T-helper 2 cell treated with Interferon-gamma antibody and Interleukin-4, amounts not matched to agents 100 ng/mL and 5 ng/mL, for 36 hours (primary cell): ENCODE results near the gene BEAN1. TPM values are rescaled to one million over a fixed set of nuclear protein-coding genes. Genes with fewer than 3 reads are reported as not detected.

Experiments
- intact Hi-C: fragments of 100-400 bp; cut with micrococcal nuclease; formaldehyde crosslinking; loops from one replicate; pipeline ENCODE4 v1.15.1; 2023
- total RNA-seq: library from RNA; stranded (reverse); gene quantifications from 2 replicates; pipeline ENCODE4 v1.2.3, GENCODE V29; 2022

BEAN1 gene
- total RNA-seq, 1 donor from 2014 or later = not detected

- intact Hi-C loops = loop anchor here (5.0 kb wide), 1 partner anchor 353 kb away; no protein-coding TSS in a partner anchor
These were observed 92.6 kb downstream of the BEAN1 start for GRCh38 chr16:66519482-66520373.

- intact Hi-C loops = loop anchor here (5.0 kb wide), 1 partner anchor 352 kb away; no protein-coding TSS in a partner anchor
These were observed 93.5 kb downstream of the BEAN1 start for GRCh38 chr16:66520406-66521170.

DNA sequence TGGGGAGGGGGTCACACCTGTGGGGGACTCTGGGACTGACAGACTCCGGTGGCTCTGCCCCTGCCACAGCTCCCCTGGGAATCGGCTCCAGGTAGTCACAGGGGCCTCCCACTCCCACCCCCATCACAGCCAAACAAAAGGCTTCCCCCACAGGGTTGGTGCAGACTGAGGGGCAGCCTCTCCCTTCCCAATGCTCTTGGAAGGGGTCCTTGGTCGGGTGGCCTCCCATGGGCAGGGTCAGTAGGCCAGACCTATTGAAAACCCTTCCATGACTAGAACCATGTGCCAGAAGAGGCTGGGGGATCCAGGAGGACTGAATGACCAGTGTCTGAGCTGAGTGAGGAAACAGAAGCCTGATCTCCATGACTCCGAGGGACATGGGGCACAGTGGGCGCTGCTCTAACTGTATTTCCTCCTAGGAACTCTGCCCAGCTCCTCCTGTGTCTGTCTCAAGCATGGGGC is 94.2 kb downstream of the BEAN1 start:
- intact Hi-C loops = loop anchor here (5.0 kb wide), 1 partner anchor 351 kb away; no protein-coding TSS in a partner anchor

DNA sequence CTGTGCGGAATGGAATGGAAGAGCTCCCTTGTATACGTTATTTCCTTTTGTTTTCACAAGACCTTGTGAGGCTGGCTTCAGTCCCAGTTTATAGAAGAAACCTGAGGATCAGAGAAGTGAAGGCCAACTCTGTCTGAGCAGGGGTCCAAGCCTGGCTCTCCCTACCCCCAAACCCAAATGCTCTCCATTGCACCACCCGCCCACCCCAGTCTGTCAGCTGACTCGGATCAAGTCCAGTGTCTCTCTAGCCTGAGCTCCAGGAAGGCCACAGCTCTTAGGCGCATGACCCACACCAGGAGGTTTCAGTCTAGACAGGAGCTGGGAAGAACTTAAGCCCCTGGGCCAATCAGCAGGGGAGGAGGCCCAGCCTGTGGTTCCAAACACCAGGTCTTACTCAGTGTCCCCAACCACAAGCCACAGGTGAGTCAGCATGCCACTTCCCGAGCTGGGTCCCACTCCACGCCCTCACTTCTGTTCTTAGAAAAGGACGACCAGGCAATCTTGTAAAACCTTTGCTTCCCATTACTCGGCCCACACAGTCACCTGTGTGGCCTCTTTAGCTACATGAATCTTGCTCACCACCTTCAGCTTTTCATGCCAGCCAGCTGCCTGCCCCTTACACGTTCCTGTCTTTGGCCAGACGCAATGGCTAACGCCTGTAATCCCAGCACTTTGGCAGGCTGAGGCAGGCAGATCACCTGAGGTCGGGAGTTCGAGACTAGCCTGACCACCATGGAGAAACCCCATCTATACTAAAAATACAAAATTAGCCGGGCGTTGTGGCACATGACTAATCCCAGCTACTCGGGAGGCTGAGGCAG is 95.1 kb downstream of the BEAN1 start:
- intact Hi-C loops = loop anchor here (1.0 to 5.0 kb wide), 3 partner anchors 30 to 350 kb away; partner anchors contain the start of genes CKLF and CMTM3

DNA sequence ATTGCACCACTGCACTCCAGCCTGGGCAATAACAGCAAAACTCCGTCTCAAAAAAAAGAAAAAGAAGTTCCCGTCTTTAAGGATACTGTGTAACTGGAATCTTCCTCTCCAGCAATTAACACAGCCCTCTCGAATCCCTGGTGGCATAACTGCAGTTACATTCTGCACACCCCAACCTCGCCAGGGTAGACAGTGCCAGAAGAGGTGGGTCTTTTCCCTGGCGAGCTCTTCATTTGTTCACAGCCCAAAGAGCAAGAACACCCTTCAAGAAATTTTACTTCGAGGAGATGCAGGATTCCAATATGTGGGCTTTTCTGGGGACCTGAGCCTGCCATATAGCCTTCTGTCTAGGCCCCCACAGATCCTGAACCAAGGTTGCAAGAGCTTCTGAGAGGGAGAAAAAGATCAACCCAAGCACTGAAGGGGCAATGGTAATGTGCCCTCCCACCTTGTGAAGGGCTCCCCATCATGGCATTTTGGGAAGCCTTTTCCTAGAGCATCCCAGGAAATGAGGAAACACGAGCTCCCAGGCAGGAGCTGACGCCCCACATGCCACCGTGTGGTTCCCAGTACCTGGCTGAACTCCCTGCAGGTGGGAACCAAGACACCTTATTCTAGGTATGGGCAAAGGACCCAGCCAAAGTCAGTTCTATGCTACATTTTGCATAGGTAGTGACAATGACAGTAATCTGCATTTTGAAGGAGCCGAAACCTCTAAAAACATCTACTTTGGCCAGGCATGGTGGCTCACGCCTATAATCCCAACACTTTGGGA is 95.9 kb downstream of the BEAN1 start:
- intact Hi-C loops = loop anchor here (1.0 to 5.0 kb wide), 3 partner anchors 29 to 349 kb away; partner anchors contain the start of genes CKLF and CMTM3

- intact Hi-C loops = loop anchor here (1.0 to 5.0 kb wide), 5 partner anchors 8 to 348 kb away; no protein-coding TSS in a partner anchor
These were observed 96.8 kb downstream of the BEAN1 start for GRCh38 chr16:66523861-66524354.

DNA sequence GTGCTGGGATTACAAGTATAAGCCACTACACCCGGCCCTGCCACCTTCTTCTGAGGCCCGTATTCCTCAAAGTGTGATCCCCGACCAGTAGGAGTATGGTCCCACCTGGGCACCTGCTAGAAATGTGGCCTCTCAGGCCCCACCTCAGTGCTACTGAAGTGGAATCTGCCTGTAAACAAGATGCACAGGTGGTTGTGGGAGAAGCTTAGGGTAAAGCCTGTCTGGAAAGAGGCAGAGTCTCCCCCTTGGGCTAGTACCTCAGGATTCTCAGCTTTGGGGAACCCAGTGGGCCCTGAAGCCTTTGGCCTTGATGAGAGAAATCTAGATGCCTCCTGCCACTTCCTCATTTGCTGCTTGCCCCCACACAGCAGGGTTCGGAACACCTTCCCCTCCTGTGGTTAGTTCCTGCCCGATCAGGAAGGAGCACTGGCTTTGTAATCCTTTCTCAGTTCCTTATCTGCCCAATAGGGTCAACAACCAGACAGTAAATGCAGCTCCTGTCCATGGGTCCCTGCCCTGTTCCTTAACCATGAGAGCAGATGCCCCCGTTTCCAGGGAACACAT is 97.6 kb downstream of the BEAN1 start:
- intact Hi-C loops = loop anchor here (1.0 to 5.0 kb wide), 5 partner anchors 8 to 348 kb away; no protein-coding TSS in a partner anchor

DNA sequence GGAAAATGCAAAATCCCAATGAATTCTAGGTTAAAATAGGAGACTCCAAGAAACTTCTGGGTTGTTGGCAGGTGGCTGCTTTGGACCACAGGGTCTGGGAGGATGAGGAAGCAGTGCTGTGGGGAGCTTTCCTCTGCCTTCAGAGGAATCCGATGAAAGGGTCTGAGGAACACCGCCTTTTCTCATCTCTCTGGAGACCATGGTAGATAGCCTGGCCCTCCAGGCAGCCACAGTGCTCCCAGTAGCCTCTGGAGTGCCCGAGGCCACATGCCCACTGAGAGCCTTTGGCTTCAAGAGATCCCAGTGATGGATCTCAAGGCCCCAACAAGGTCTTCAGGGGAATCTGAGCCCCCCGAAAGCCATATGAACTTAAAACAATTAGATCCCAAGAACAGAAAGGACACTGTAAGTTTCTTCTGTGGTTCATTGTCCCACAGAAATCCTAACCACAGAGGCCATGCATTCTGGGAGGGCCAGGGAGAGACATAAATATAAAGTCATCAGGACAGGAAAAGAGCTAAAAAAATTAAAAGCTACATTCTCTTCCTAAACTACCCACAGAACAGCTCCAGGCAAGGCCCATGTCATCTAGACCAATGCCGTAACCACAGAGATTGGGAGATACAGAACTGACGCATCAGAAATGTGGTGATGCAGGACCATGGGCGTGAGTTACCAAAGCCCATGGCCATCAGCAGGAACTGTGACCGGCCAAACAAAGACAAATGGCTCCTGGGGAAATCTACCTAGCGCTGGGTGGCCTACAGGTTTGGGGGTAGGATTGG is 98.5 kb downstream of the BEAN1 start:
- intact Hi-C loops = loop anchor here (2.0 kb wide), 1 partner anchor 23 kb away; no protein-coding TSS in a partner anchor

DNA sequence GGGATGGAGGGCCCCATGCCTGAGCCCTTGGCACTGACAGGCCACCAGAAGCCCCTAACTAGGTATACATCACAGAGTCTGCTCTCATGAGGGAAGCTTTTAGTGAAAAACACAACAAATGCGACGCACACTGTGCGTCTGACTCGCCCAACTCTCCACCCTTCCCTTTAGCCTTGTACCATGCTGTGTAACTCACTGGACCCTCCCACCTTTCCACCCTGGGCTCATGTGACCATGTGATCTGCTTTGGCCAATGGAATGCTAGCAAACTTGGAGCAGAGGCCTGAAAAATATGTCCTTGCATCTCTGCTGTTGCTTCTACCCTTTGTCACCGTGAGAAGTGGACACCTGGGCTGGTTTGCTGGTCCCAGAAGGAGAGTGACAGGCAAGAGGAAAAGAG is 101.2 kb downstream of the BEAN1 start:
- intact Hi-C loops = no loop called here

GRCh38 chr16:66529475-66529874 is 102.4 kb downstream of the BEAN1 start:
- intact Hi-C loops = no loop called here

Other genes with a start within 250 kb of the BEAN1 start
- gene CDH5, start 60.6 kb upstream of the BEAN1 start, total RNA-seq = not detected in 2 replicates
- gene TK2, start 122.8 kb downstream of the BEAN1 start, total RNA-seq = 12.9 and 16.3 TPM in 2 replicates
- gene CKLF, start 125.3 kb downstream of the BEAN1 start, total RNA-seq = 140 and 144 TPM in 2 replicates
- 14.5 and 17.9 TPM in 2 replicates for gene CMTM1, start 139.1 kb downstream of the BEAN1 start, total RNA-seq
- gene CMTM2, start 152.2 kb downstream of the BEAN1 start, total RNA-seq = 1.00 and 1.3 TPM in 2 replicates
- gene CMTM3, start 177.4 kb downstream of the BEAN1 start, total RNA-seq = 114 and 115 TPM in 2 replicates